GM19463 (cell line): ENCODE data around the gene INO80E.
"Not testable (repeated sequence)": the region's sequence is repeated elsewhere in the genome, so short reads cannot be mapped to it uniquely, and the experiment has no call there.

Experiments
- ATAC-seq: cut with Tn5 transposase; IDR thresholded peaks from one replicate; pipeline ENCODE4 v1.9.1; 2021; ENCODE audit warnings: mild to moderate bottlenecking, moderate library complexity; ENCODE audit not compliant: unreplicated experiment

The INO80E gene

GRCh38 chr16:30030011-30030685, 34.1 kb downstream of the INO80E start:
- ATAC-seq, result no peak

GRCh38 chr16:30030841-30031413, 34.9 kb downstream of the INO80E start, which contains the start of gene TLCD3B:
TLCD3B (minus strand) TSS chr16:30031271; CDS start chr16:30030527, 744 bp downstream.
- no peak for ATAC-seq

GRCh38 chr16:30031477-30031918, 35.5 kb downstream of the INO80E start:
- no peak for ATAC-seq

- no peak for ATAC-seq
These were observed 36.2 kb downstream of the INO80E start for GRCh38 chr16:30032083-30032819.

- ATAC-seq, result no peak
These were observed 37.2 kb downstream of the INO80E start for GRCh38 chr16:30033270-30033669.

GRCh38 chr16:30040221-30040620, 44.2 kb downstream of the INO80E start:
- no peak for ATAC-seq

DNA sequence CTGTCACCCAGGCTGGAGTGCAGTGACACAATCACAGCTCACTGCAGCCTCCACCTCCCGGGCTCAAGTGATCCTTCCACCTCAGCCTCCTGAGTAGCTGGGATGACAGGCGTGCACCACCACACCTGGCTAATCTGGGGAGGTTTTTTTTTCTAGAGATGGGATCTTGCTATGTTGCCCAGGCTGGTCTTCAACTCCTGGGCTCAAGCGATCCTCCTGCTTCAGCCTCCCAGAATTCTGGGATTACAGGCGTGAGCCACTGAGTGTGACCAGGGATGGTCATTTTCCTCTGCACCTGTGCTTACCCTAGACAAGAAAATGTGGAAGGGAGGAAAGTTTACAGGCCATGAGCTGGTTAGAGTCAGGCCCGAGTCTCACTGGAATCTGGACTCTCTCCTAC, 44.6 kb downstream of the INO80E start:
- ATAC-seq, result not testable (repeated sequence)

- ATAC-seq, result no peak
These were observed 45.8 kb downstream of the INO80E start for GRCh38 chr16:30041841-30042240.

DNA sequence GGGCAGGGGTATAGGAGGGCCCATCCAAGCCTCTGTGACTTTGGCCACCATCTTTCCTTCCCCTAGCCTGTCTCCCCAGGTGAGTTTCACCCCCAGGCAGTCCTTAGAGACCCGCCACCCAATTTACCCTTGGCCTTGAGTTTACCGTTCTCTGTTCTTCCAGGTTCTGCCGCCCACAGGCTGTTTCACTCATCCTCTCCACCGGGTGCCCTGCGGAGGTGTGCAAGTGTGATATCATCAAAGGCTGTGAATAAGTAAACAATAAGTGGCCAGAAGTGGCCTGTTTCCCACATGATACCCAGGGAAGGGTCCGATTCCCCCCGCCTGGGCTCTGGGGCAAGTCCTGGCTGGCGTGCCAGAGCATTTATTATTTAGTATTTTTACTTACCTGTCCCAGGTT, 50.1 kb downstream of the INO80E start:
- no peak for ATAC-seq

DNA sequence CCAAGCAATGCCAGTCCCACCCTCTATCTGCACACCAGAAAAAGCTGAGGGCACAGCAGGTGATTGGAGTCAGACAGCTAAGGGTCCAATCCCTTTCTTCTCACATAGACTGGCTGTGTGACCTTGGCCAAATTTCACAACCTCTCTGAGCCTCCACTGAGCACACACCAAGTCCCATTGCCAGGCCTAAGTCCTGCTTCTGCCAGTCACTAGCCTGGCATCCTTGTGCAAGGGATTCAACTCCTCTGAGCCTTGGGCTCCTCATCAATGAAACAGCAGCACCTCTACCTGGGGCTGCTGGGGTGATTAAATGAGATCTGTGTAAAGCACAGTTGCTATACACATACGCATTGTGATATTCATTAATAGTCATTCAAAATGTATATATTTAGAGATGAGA, 50.5 kb downstream of the INO80E start:
- ATAC-seq, result no peak

DNA sequence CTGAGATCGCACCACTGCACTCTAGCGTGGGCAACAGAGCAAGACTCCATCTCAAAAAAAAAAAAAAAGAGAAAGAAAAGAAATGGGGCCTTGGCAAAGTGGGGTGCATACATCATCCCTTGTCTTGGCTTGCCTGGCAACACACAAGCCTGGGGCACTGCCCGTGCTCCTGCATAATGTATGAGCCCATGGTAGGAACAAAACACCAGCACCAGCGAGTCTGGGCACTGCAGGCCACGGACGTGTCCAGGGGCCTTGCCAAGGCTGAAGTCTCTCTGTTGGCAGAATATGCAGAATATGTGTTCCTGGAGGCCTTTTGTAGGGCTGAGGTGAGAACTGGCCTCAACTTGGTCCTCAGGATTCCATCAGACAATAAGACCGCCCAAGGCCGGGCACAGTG, 53.8 kb downstream of the INO80E start:
- ATAC-seq, result no peak

- no peak for ATAC-seq
These were observed 55.5 kb downstream of the INO80E start for GRCh38 chr16:30051518-30051917.

- peak; percentile 69 for ATAC-seq
These were observed 56.8 kb downstream of the INO80E start for GRCh38 chr16:30052671-30053372.

DNA sequence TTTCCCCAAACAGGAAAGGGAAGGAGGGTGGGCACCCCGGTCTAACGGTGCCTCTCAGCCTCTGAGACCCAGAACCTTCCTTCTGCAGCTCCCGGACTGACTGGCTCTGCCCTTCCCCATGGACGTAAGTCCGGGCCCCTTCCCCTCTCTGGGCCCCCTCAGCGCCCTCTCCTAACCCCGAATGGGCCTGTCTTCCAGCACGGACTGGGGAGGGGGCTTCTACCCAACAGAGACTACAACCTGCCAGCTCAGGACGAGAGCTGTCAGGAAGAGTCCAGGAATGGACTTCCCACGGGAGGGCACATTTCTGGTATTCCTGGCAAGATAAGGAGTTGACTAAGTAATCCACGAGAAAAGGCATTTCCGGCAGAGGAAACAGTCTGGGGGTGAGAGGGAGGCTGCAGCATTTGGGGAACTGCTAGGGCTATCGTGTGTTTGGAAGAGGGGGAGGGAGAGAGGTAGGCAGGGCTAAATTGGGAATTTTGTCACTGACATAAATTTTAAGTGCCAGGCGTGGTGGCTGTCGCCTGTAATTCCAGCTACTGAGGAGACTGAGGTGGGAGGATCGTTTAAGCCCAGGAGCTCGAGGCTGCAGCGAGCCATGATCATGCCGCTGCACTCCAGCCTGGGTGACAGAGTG, 57.5 kb downstream of the INO80E start:
- no peak for ATAC-seq

- ATAC-seq, result no peak
These were observed 58.4 kb downstream of the INO80E start for GRCh38 chr16:30054451-30054850.

DNA sequence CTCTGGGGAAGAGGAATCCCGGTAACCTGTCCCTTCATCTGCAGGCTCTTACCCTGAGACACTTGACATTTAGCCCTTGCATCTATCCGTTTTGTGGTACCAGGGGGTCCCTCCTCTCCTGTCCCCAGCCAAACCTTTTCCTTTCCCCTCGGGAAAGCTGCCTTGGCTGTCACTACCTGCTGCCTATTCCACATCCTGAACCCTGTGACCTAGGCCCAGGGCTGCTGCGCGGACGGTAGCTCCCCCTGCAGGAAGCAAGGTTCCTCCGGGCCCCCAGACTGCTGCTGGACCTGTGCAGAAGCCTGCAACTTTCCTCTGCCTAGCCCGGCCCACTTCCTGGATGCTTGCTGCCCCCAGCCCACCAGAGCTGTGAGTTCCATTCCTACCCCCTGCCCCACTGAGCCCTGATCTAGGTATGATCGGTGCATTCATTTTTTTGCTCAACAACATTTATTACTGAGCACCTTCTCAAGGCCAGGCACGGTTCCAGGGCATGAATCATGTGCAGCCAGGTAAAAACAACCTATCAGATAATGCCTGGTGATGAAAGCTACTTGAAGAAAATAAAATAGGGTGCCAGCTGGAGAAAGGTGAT, 59.0 kb downstream of the INO80E start:
- ATAC-seq, result no peak
